HG03460 (cell line): Measurements from ENCODE around the gene MBLAC1.
A peak's percentile ranks its signal among the peaks of the same experiment; 100 is the strongest.

ENCODE experiments used
- ATAC-seq: cut with Tn5 transposase; IDR thresholded peaks from one replicate; pipeline ENCODE4 v1.9.1; 2021; ENCODE audit not compliant: unreplicated experiment

The MBLAC1 gene

DNA sequence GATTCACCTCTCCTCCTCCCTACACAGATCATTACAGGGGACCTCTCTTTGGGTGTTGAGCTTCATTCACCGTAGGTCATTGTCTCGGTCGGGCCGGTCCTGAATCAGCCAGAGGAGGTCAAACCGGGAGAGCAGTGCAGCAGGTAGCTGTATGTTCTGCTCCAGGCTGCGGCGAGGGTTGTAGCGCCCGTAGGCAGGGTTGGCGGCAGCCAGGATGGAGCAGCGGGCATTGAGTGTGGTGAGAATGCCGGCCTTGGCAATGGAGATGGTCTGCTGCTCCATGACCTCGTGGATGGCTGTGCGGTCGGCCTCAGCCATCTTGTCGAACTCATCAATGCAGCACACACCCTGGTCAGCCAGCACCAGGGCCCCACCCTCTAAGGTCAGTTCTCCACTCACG is 31.1 kb upstream of the MBLAC1 start:
- ATAC-seq: no peak

DNA sequence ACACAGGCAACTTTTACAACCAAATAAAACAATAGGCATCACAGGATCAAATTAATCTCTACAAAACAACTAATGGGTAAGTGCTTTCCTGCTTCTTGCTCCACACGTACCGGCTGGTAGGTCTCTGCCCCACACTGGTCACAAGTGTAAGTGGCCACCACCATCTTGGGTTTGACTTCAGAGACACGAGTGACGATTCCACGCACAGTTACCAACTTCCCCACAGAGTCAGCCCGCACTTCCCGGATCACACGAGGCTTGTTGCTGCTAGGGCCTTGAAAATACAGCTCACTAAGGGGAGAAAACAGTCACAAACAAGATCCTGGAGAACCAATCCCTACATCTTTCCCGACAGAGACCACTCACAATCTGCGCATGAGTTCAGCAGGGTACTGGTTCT is 27.9 kb upstream of the MBLAC1 start:
- ATAC-seq: no peak

DNA sequence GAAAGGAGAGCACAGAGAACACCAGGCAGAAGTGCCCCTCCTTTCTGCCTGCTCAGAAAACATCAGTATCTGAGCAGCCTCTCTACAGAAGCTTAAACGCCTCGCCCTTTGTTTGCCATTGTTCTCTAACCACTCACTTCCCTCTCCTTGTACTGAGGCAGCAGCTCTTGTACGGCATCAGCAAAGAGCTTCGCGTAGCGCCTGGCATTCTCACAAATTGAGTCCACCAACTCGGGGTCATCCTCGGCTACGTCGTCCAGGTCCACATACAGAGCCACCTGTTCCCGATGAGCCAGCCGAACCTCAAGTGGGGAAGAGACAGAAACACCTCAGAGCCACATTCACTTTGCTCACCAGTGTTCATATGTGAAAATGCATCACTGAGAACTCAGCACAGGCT is 27.3 kb upstream of the MBLAC1 start:
- no peak for ATAC-seq

DNA sequence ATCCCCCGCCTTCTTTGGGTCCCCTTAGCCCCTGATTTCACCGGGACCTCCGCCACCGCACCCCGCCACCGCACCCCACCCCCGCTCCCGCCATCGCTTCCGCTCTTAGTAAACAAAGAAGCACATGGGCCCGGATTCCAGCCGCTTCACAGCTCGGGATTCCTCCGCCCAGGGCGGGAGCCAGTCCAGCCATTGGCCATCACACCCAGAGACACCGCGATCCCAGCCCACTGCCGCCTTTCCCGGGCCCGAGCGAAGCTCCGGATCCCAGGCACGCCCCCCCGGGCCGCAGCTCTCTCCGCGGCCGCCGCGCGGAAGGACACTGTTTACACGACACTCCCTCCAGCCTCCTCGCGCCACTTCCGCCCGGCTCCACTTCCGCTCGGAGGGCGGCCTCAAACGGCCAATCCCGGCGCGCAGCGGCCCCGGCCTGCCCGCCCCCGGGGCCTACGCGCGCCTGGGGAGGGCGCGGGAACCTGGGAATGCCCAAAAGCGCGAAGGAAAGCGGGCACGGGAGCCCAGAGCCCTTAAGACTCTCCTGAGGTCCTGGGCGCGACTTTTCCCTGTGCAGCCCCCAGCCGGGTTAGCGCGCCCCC is 26.2 kb upstream of the MBLAC1 start:
- ATAC-seq: peak; percentile 69

DNA sequence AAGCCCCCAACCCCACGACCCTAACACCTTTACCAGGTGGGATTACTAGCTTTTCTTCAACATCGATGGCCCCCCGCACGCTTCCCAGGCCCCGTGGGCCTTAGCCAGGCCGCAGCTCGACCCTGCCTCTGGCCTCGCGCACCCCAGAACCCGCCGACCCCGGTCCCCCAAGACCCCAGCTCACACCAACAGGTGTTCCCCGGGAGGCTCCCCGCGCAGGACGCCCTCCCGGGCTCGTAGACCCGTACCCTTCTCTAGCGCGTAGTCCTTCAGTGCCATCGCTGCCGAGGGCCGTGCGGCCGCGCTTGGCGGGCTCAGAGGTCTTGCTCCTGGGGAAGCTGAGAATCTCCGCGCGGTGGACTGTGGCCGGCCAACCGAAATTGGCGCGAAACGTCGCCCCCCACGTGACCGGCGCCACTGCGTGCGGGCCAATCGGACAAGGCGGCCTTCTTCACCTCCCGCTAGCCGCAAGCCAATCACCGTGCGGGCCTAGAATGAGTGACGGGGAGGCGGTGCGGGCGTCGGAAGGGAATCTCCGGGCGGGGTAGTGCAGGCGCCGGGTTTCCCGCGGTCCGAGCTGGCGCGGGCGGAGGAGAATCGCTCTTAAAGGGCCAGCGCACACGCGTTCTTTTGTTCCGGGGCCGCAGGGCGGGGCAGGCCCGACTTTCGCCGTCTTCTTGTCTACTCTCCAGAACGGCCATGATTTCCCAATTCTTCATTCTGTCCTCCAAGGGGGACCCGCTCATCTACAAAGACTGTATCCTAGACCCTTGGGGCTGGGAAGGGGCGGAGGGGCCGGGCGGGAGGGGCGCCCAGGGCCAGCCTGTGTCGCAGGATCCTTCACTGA is 25.5 kb upstream of the MBLAC1 start, which contains the start of the genes AP4M1 and MCM7:
TSS of gene AP4M1 (plus strand) at position 628 of the 847 bp plus-strand sequence. CDS start at position 700, 72 bp downstream.
TSS of gene MCM7 (minus strand) at position 382 of the 847 bp plus-strand sequence. CDS start at position 279, 103 bp downstream.
- ATAC-seq: peak; percentile 85

DNA sequence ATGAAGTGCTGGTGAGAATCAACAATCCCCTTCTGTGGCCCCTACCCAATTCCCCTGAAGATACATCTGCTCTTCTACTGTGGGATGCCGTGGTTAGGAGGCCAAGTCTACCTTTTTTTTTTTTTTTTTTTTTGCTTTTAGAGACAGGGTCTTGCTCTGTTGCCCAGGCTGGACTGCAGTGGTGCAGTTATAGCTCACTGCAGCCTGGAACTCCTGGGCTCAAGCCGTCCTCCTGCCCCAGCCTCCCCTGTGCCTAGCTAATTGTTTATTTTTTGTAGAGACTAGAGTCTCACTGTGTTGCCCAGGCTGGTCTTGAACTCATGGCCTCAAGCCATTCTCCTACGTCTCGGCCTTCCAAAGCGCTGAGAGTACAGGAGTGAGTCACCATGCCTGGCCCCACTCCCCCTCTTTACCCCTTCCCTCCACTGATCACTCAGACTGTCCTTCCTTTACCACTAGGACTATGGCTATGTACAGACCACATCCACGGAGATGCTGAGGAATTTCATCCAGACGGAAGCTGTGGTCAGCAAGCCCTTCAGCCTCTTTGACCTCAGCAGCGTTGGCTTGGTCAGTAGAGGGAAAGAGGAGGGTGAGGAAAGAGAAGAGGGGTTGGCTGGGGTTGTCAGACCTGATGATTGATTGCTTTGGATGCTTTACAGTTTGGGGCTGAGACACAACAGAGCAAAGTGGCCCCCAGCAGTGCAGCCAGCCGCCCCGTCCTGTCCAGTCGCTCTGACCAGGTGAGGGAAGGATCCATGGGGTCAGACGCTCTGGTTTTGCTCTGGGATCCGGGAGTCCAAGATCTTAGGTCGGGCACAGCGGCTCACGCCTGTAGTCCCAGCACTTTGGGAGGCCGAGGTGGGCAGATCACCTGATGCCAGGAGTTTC is 23.6 kb upstream of the MBLAC1 start:
- ATAC-seq: no peak

DNA sequence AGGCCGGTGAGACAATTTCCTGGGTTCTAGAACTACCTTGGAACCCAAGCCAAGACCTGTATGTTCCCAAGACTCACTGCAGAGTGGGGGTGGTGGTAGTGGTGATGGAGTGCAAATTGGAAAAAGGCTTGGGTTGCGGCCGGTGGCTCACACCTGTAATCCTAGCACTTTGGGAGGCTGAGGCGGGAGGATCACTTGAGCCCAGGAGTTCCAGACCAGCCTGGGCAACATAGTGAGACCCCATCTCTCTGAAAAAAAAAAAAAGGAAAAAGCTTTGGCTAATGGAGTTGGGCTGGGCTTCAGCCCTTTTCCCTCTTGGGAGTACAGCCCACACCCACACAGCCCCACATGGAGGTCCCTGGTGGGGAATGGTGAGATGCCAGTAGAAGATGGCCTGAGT is 21.2 kb upstream of the MBLAC1 start:
- ATAC-seq: no peak

DNA sequence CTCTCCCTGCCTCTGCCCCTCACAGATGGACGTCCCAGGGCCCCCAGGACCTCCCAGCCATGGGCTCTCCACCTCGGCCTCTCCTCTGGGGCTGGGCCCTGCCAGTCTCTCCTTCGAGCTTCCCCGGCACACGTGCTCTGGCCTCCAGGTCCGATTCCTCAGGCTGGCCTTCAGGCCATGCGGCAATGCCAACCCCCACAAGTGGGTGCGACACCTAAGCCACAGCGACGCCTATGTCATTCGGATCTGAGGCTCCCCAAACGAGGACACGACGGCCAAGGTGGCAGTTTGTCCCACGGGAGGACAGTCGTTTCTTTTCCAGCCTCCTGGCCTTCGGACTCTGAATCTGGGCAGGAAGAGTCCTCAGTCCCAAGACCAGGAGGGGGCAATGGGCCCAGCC is 20.1 kb upstream of the MBLAC1 start:
- no peak for ATAC-seq

DNA sequence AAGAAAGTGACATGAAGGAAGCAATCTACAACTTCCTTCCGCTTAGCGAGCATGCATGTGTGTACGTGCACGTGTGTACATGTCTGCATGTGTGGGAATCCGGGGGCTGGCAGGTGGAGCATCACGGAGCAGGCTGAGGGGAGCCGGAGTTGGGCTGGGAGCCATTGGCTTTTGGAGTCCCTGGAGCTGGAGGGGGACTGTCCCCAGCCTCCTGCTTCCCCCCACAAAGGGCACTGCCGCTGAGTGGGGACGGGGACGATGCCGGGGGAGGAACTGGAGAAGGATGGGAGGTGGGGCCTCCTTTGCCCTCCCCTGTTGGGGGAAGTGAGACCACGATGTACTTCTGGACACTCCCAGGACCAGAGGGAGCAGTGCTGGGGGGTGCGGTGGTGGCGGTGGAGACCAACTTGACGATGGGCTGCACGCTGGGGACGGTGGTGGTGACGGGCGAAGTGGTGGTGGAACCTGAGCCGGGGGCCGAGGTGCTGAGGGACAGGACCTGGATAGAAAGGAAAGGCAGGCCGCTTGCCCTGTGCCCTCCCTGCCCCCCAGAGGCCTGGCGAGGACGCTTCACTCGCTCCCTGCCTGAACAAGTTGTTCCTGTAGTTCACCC is 19.5 kb upstream of the MBLAC1 start:
- ATAC-seq: no peak

DNA sequence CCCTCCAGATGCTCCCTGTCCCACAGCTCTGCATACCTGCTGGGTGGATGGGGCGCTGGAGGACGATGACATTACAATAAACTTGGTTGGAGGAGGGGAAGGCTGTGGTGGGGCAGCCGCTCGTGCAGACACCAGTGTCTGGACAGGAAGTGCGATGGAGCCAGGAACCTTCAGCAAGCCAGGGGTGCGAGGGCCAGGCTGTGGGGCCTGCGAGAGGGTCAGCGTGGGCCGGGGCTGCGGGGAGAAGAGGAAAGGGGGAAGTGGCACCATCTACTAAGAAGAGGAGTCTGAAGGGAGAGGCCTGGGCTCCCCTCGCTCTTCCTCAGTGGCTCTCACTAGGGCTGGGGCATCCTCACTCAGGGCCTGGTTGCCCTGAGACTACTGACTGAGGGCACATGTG is 18.9 kb upstream of the MBLAC1 start:
- ATAC-seq: no peak

DNA sequence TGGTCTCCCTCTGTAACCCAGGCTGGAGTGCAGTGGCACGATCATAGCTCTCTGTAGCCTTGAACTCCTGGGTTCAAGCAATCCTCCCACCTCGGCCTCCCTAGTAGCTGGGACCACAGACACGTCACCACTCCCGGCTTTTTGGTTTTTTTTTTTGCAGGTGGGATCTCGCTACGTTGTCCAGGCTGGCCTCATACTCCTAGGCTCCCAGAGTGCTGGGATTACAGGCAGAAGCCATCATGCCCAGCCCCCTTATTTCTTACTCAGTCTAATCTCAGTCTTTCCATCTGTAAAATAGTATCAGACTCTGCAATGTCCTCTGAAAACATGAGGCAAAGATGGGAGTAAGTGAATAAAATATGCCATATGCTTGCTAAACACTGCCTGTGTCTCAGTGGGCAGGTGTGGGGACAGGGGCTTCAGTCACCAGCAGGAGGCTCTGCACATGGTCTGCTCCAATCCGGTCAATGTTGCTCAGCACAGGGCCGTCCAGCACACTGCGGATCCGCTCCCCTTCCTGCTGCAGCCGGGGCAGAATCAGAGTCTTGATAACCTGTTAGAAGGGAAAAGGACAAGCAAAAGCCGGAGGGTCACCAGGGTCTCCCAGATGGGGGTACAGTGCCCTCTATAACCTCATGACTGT is 17.1 kb upstream of the MBLAC1 start:
- no peak for ATAC-seq

DNA sequence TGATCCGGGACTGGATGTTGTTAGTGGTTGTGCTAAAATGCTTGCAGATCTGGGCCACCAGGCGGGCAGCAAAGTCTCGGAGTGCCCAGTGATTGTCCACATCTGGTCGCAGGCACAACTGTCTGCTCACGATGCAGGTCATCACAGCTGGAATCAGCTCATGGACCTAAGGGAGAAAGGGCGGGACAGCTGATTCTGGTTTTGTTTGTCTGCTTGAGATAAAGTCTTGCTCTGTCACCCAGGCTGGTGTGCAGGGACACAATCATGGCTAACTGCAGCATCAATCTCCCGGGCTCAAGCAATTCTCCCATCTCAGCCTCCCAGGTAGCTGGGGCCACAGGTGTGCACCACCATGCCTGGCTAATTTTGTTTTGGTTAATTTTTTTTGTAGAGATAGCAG is 15.6 kb upstream of the MBLAC1 start:
- ATAC-seq: no peak

DNA sequence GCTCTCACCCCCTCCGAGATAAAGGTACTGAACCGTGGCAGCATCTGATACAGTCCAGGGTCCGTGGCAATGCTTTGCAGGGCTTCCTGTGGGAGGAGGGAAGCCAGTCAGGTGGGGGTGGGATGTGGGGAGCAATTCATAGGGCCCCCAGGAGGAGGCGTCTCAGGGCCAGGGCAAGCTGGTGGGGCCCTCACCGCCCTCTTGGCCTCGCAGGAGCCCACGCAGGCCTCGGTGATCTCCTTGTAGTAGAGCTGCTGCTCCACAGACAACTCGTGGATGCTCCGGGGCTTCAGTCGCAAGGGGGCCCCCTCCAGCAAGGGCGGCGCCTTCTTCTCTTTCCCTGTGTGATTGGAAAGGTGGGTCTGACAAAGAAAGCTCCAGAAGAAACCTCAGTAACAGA is 14.9 kb upstream of the MBLAC1 start:
- no peak for ATAC-seq

DNA sequence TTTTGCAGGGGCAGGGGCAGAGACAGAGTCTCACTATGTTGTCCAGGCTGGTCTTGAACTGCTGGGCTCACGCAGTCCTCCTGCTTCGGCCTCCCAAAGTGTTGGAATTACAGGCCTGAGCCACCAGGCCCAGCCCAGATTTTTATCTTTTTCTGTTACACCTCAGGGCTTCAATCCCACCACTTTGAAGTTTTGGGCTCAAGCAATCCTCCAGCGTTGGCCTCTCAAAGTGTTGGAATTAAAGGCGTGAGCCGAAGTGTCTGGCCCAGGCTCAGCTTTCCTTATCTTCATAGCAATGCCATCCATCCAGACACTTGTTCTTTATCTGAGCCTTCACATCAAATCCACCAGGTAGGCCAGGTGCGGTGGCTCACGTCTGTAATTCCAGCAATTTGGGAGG is 11.7 kb upstream of the MBLAC1 start:
- ATAC-seq: no peak

DNA sequence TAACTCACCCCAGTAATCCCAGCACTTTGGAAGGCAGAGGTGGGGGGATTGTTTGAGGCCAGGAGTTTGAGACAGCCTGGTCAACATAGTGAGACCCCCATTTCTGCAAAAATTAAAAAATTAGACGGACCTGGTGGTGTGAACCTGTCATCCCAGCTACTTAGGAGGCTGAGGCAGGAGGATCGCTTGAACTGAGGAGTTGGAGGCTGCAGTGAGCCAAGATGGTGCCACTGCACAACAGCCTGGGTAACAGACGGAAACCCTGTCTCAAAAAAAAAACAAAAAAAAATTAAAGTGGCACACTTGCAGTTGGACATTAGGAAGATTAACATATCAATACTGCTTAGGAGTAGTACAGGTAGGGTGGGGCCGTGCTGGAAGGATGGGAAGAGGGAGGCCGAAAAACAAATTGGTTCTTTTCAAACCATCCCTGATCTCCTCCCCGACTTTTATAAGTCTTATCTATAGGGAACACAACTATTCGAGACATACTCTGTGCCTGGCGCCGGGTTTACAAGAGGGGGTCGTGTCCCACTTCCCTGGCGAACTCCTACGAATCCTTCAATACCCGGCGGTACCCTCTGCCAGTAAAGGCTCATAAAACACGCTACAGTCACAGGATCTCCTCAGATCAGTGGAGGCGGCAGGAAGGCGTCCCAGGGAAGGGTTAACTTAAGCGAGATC is 8.2 kb upstream of the MBLAC1 start:
- no peak for ATAC-seq

DNA sequence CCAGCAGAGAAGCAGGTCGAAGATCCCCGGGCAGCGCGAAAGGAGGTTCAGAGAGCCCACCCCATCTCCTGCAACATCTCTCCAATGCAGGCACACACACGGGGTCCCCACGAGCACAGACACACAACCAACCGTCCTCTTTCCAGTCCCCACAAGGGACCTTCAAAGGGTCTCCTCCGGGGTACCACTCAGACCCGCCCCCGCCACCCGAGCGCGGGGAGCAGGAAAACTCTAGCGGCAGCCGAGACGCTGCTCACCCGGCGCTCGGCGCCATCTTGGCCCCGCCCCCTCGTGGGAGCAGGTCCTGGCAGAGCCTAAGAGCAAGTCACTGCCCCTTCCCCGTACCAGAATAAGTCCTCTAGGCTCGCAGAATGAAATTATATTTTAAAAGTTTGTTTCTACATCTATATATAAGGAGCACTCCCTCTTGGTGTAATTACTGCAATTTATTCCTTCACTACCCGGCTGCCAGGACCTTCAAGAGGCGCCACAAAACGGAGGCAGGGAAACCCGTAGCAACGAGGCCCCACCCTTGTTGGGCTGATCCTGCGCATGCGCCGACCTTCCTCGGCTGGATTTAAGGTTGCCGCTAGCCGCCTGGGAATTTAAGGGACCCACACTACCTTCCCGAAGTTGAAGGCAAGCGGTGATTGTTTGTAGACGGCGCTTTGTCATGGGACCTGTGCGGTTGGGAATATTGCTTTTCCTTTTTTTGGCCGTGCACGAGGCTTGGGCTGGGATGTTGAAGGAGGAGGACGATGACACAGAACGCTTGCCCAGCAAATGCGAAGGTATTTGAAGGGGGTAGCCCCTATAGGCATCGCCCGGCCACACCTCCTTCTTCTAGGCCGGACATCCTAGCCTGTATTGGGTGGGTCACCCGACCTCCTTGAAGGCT is 7.4 kb upstream of the MBLAC1 start, which contains the start of the genes CNPY4 and TAF6:
TSS of gene CNPY4 (plus strand) at position 563 of the 898 bp plus-strand sequence. CDS start at position 674, 111 bp downstream.
TSS of gene TAF6 (minus strand) at position 287 of the 898 bp plus-strand sequence. CDS start 5,149 bp downstream, outside the sequence.
- ATAC-seq: peak; percentile 66

DNA sequence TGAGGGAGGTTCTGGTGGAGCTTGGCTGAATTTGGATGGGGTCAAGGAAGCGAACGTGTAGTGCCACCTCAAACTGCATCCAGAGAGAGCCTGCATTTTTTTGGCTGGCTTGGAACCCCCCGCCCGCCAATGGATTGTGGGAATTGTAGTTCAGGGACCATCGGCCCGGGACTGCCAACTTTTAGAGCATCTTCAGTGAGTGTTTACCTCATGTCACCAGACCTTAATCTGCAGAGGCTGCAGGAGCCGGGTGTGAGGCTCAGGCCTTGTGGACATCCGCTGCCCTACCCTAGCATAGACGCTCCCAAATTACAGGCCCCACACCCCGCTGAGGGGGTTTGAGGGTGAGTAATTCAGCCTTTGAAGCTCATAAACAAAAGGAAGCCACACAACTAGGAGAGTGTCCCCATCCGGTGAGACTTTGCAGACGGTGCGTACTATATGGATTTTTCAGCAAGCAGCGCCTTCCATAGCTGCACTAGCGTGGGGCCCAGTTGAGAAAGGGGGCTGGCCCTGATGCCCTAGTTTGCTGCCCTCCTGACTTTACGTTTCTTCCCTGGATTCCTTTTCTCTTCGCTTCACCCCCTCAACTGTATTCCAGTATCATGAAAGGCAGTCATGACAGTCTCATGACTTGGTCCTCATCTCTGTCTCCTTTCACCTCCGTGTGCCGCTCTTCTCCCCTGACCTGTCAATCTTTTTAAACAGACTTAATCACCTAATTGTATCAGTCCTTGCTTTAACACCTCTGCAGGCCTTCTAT is 6.6 kb upstream of the MBLAC1 start:
- peak; percentile 35 for ATAC-seq

DNA sequence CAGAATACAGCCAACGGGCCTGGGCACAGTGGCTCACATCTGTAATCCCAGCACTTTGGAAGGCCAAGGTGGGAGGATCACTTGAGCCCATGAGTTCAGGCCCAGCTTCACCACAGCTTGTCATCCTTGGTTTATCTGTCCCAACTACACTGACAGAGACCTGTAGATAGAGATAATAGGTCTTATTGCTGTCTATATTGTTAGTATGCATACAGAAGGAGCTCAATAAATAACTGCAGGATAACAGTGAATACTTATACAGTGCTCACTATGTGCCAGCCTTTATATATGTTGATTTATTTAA is 6.1 kb upstream of the MBLAC1 start:
- no peak for ATAC-seq
